ENCODE measurements around the gene CDK5.

CDK5 gene

GRCh38 chr7:151060113-151060415, 2.4 kb upstream of the CDK5 start:
- H3K4me1 Mint-ChIP-seq (ENCODE audit: low read depth), result peaks cover 36% of the 10 kb centered on the region
- no peaks in the 10 kb centered on the region for H3K27me3 Mint-ChIP-seq
- peak overlapping the region; percentile 80 for H3K27ac Mint-ChIP-seq
- DNase-seq, result no peak
- no peaks in the 10 kb centered on the region for H3K9me3 Mint-ChIP-seq
- H3K36me3 Mint-ChIP-seq (ENCODE audit: low read depth), result peaks cover 34% of the 10 kb centered on the region
- H3K4me3 Mint-ChIP-seq, result peak overlapping the region; percentile 94

DNA sequence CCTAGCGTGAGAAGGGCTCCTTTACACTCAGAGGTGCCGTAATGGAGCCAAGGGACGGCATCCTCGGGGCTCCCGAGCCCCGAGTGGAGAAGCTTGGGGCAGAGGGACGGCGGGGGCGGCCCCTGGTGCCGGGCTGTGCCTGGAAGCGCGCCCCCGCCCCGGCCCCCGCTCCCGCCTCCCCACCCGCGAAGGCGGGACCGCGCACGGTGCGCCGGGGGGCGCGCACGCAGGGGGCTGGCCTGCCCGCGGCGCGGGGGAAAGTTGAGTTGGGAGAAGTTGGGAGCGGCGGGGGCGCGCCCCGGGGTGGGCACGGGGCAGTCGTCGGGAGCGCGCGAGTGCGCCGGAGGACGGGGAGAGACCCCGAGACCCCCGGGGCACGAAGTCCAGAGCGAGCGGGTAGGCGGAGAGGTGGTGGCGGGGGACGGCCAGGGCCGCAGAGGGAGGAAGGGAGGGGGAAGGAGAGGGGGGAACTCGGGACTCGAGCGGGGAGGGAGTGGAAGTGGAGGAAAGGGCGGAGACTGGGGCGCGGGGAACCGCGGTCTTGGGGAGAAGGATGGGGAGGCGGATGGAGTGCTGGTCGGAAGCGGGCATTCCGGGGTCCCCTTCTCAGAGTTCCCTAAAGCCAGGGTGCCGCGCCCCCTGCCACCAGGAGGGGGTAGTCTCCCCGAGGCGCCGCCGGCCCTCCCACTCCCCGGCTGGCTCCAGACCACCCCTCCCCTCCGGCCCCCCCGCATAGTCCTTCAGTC, 1.8 kb upstream of the CDK5 start, which contains the start of gene SLC4A2:
TSS of gene SLC4A2 (plus strand) at position 223 of the 746 bp plus-strand sequence. CDS start 2,399 bp downstream, outside the sequence.
- H3K4me1 Mint-ChIP-seq (ENCODE audit: low read depth), result peaks cover 36% of the 10 kb centered on the region
- peaks cover 31% of the 10 kb centered on the region for H3K36me3 Mint-ChIP-seq (ENCODE audit: low read depth)
- peak within 1 kb of the TSS; percentile 94 for H3K4me3 Mint-ChIP-seq
- no peaks in the 10 kb centered on the region for H3K27me3 Mint-ChIP-seq
- H3K9me3 Mint-ChIP-seq, result no peaks in the 10 kb centered on the region
- H3K27ac Mint-ChIP-seq, result peak within 1 kb of the TSS; percentile 96
- peak; percentile 87 for DNase-seq

DNA sequence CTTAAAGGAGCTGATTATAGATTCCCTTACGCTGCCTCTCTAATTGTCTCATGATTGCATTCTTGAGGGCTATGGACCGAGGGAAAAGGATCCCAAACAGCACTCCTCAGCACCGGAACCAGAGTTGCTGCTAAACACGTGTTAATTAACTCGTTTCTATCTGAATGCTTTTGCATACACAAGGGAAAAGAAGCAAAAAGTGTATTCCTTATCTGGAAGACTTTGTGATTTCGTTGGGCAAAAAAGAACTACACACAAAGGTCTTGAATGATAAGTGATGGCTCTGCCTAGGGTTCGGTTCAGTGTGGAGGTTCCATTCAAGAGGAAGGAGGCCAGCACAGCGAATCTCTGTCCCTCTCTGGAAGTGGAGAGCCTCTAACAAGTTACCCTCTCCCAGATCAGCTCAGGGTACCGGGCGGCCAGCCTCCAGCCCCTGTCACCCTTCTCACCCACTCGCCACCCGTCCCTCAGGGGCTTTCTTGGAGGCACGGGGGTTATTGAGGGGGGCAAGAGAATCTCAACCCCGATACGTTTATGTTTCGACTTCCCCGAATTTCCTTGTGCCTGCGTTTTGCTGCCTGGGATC, 1.2 kb upstream of the CDK5 start:
- Mint-ChIP-seq H3K27me3 (no peaks in the 10 kb centered on the region), H3K27ac (peak overlapping the region; percentile 96), H3K36me3 (ENCODE audit: low read depth) (peaks cover 31% of the 10 kb centered on the region), H3K9me3 (no peaks in the 10 kb centered on the region), H3K4me3 (peak overlapping the region; percentile 94), H3K4me1 (ENCODE audit: low read depth) (peaks cover 36% of the 10 kb centered on the region)
- no peak for DNase-seq

DNA sequence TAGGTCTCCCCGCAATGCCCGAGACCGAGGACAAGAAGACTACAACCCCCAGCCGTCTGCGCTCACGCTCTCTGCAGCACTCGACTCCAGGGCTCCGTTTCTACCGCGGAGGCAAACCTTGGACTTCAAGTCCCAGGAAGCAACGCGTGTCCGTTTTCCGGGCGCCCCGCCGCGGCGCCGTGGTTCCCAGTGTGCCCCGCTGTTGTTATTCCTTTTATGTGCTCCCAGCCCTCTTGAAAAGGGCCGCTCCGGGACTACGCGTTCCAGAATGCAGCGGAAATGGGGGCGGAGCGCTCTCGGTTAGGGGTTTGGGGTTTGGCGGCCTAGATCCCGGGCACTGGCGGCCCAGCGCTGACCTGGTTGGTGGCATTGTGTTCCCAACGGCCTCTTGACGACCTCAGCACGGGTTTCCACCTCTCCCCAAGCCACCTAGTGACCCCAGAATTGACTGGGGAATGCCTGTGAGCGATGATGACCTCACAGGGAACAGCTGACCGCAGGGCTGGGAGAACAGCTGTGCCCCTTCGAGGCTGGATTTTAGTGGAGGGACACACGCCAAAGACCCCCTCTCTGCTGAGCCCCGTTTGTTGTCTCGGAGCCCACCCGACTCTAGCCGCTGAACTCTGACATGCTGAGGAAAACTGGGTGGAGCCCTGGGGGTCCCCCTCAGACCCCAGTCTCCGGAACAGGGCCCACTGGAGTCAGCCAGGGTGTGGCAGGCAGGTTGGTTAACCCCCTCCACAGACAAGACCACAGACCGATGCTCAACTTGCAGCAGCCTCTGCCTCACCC, 488 bp upstream of the CDK5 start:
- H3K4me1 Mint-ChIP-seq (ENCODE audit: low read depth), result peaks cover 37% of the 10 kb centered on the region
- H3K9me3 Mint-ChIP-seq, result no peaks in the 10 kb centered on the region
- H3K27me3 Mint-ChIP-seq, result no peaks in the 10 kb centered on the region
- peak; percentile 96 for DNase-seq
- H3K27ac Mint-ChIP-seq, result peak overlapping the region; percentile 96
- peaks cover 25% of the 10 kb centered on the region for H3K36me3 Mint-ChIP-seq (ENCODE audit: low read depth)
- H3K4me3 Mint-ChIP-seq, result peak overlapping the region; percentile 94

GRCh38 chr7:151056666-151057505, 811 bp downstream of the CDK5 start:
- Mint-ChIP-seq H3K9me3 (no peaks in the 10 kb centered on the region), H3K27me3 (no peaks in the 10 kb centered on the region), H3K4me1 (ENCODE audit: low read depth) (peaks cover 41% of the 10 kb centered on the region), H3K27ac (peak overlapping the region; percentile 79), H3K4me3 (peak overlapping the region; percentile 94), H3K36me3 (ENCODE audit: low read depth) (peaks cover 23% of the 10 kb centered on the region)
- no peak for DNase-seq

DNA sequence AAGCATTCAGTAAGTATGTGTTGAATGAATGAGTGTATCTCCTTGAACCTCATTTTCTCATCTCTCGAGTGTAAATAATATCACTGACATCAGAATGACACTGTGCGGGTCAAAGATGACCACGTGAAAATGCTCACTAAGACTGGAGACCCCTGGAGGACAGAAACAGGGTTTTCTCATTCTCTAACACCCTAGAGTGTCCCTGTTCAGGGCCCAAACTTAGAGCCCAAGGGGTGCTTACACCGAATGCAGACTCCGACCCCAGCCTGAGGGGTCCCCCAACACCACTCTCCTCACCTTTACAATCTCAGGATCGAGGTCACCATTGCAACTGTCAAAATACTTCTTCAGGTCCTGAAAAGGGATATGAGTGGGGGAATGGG, 1.4 kb downstream of the CDK5 start:
- peaks cover 37% of the 10 kb centered on the region for H3K4me1 Mint-ChIP-seq (ENCODE audit: low read depth)
- no peaks in the 10 kb centered on the region for H3K9me3 Mint-ChIP-seq
- no peak overlapping the region for H3K27ac Mint-ChIP-seq
- no peak for DNase-seq
- H3K27me3 Mint-ChIP-seq, result no peaks in the 10 kb centered on the region
- peak overlapping the region; percentile 94 for H3K4me3 Mint-ChIP-seq
- H3K36me3 Mint-ChIP-seq (ENCODE audit: low read depth), result peaks cover 18% of the 10 kb centered on the region

DNA sequence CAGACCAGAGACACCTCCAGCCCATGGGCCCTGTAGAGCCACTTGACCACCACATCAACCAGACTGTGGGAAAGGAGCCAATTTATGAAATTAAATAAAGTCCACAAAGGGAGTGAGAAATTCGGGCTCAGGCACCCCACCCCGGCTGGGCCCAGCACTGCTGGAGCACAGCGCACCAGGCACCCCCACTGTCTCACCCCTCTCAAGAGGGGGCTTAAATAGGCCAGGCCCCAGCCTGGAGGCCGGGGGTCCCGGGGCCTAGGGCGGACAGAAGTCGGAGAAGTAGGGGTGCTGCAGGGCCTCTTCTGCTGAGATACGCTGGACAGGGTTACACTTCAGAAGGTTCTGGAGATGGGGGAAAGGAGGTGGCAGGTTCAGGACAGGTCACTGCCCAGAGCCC, 3.9 kb downstream of the CDK5 start:
- H3K36me3 Mint-ChIP-seq (ENCODE audit: low read depth), result peaks cover 12% of the 10 kb centered on the region
- H3K27me3 Mint-ChIP-seq, result no peaks in the 10 kb centered on the region
- no peak overlapping the region for H3K4me3 Mint-ChIP-seq
- H3K27ac Mint-ChIP-seq, result no peak overlapping the region
- no peaks in the 10 kb centered on the region for H3K9me3 Mint-ChIP-seq
- peaks cover 23% of the 10 kb centered on the region for H3K4me1 Mint-ChIP-seq (ENCODE audit: low read depth)
- DNase-seq, result no peak

GRCh38 chr7:151053096-151053495, 4.6 kb downstream of the CDK5 start:
- H3K4me3 Mint-ChIP-seq, result no peak overlapping the region
- H3K4me1 Mint-ChIP-seq (ENCODE audit: low read depth), result peaks cover 18% of the 10 kb centered on the region
- H3K27ac Mint-ChIP-seq, result no peak overlapping the region
- no peaks in the 10 kb centered on the region for H3K27me3 Mint-ChIP-seq
- no peaks in the 10 kb centered on the region for H3K9me3 Mint-ChIP-seq
- peaks cover 10% of the 10 kb centered on the region for H3K36me3 Mint-ChIP-seq (ENCODE audit: low read depth)
- DNase-seq, result no peak

DNA sequence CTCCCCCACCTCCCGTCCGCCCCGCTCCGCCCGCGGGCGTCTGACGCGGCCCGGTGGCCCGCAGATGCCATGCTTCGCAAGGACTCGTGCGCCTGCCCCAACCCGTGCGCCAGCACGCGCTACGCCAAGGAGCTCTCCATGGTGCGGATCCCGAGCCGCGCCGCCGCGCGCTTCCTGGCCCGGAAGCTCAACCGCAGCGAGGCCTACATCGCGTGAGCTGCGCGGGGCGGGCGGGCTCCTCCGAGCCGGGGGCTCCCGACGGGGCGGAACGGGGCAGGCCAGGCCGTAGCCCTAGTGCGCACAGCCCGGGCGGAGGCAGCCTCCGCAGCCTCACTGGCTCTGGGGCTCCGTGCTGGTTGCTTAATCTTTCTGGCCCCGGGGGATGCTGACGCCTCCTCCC, 6.6 kb downstream of the CDK5 start:
- H3K27ac Mint-ChIP-seq, result no peak overlapping the region
- H3K4me3 Mint-ChIP-seq, result no peak overlapping the region
- peak; percentile 74 for DNase-seq
- no peaks in the 10 kb centered on the region for H3K27me3 Mint-ChIP-seq
- peaks cover 7% of the 10 kb centered on the region for H3K4me1 Mint-ChIP-seq (ENCODE audit: low read depth)
- peaks cover 10% of the 10 kb centered on the region for H3K36me3 Mint-ChIP-seq (ENCODE audit: low read depth)
- no peaks in the 10 kb centered on the region for H3K9me3 Mint-ChIP-seq

- no peak for DNase-seq
- Mint-ChIP-seq H3K4me1 (ENCODE audit: low read depth) (peaks cover 7% of the 10 kb centered on the region), H3K36me3 (ENCODE audit: low read depth) (peaks cover 19% of the 10 kb centered on the region), H3K4me3 (no peak overlapping the region), H3K9me3 (no peaks in the 10 kb centered on the region), H3K27ac (no peak overlapping the region), H3K27me3 (no peaks in the 10 kb centered on the region)
These were observed 8.7 kb downstream of the CDK5 start for GRCh38 chr7:151048911-151049463.

GRCh38 chr7:151047976-151048815, 9.5 kb downstream of the CDK5 start, which contains the start of gene ASIC3:
ASIC3 (plus strand) TSS chr7:151048531; CDS start chr7:151048886, 355 bp downstream.
- no peaks in the 10 kb centered on the region for H3K27me3 Mint-ChIP-seq
- H3K9me3 Mint-ChIP-seq, result no peaks in the 10 kb centered on the region
- DNase-seq, result no peak
- H3K27ac Mint-ChIP-seq, result no peak within 1 kb of the TSS
- no peak within 1 kb of the TSS for H3K4me3 Mint-ChIP-seq
- peaks cover 21% of the 10 kb centered on the region for H3K36me3 Mint-ChIP-seq (ENCODE audit: low read depth)
- peaks cover 6% of the 10 kb centered on the region for H3K4me1 Mint-ChIP-seq (ENCODE audit: low read depth)

GRCh38 chr7:151046603-151047573, 10.8 kb downstream of the CDK5 start:
- no peak for DNase-seq
- Mint-ChIP-seq H3K9me3 (no peaks in the 10 kb centered on the region), H3K27ac (no peak overlapping the region), H3K36me3 (ENCODE audit: low read depth) (peaks cover 33% of the 10 kb centered on the region), H3K4me1 (ENCODE audit: low read depth) (peaks cover 1% of the 10 kb centered on the region), H3K4me3 (no peak overlapping the region), H3K27me3 (no peaks in the 10 kb centered on the region)

Data from activated T-cell treated with anti-CD3 and anti-CD28 coated beads, Interleukin-2, amount 50 U/mL, for 24 hours (primary cell).